Stimulated activated CD4-positive, alpha-beta T cell treated with anti-CD3 and anti-CD28 coated beads, Interleukin-2, amount 100 ng/mL, for 48 hours (primary cell): Measurements from ENCODE around the gene RAB9A.
"Not testable (repeated sequence)": the region's sequence is repeated elsewhere in the genome, so short reads cannot be mapped to it uniquely, and the experiment has no call there.

Source experiments
- DNase-seq, 2 donors: peaks; one replicate each; pipeline ENCODE4 v3.0.0-alpha.2; 2020

Gene RAB9A

DNA sequence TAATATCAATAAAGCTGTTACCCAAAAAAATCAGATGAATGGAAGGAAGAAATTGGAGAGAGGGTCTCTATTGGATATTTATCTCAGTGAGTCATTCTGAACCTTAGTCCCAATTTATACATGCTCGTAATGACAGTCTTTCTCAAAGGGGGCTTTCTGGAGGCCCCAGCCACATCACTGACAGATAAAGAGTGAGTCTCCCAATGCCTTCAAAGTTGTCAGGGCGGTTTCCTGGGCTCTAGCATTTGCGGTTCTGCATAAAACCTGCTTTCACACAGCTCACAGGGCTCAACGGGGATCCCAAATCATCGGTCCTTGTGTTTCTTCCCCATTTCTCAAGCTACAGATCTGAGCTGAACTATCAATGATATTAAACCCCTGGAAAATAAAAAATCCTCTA is 18.7 kb upstream of the RAB9A start:
- DNase-seq: no peak

DNA sequence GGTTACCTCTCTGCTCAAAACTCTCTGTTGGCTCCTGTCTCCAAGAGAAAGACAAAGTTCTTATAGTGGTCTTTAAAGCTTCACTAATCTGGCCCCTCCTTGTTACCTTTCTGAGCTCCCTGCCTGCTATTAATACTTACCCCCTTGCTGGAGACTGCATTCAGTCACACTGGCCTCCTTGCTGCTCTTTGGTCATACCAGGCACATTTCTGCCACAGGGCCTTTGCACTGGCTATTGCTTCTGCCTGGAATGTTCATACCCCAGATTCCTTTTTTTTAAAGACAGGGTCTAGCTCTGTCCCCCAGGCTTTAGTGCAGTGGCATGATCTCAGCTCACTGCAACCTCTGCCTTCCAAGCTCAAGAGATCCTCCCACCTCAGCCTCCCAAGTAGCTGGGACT is 15.9 kb upstream of the RAB9A start:
- no peak for DNase-seq

DNA sequence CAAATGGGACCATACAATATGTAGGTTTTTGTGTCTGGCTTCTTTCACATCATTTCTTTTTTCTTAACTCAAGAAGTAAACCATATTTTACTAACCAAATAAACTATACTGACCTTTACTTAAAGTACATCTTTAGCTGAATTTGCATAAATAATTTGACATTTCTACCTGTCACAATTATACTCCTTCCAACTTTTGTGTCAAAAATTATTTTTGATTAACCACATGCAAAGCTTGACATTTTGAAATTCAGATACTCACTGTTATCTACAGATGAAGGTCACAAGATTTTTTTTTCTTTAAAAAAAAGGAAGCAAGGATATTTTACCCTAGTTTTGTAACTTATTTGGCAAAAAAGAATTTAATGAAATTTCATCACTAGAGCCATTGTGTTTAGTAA is 12.0 kb upstream of the RAB9A start:
- no peak for DNase-seq

DNA sequence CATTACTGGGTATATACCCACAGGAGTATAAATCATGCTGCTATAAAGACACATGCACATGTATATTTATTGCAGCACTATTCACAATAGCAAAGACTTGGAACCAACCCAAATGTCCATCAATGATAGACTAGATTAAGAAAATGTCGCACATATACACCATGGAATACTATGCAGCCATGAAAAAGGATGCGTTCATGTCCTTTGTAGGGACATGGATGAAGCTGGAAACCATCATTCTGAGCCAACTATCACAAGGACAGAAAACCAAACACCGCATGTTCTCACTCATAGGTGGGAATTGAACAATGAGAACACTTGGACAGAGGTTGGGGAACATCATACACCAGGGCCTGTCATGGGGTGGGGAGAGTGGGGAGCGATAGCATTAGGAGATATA is 9.2 kb upstream of the RAB9A start:
- DNase-seq: not testable (repeated sequence)

DNA sequence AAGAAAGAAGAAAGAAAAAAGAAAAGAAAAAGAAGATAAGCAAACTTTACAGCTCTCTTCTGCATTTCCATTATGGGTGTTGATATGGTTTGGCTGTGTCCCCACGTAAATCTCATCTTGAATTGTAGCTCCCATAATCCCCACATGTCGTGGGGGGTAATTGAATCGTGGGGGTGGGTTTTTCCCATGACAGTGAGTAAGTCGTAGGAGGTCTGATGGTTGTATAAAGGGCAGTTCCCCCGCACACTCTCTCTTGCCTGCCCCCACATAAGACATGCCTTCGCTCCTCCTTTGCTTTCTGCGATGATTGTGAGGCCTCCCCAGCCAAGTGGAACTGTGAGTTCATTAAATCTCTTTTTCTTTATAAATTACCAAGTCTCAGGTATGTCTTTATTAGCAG is 7.3 kb upstream of the RAB9A start:
- DNase-seq: no peak

DNA sequence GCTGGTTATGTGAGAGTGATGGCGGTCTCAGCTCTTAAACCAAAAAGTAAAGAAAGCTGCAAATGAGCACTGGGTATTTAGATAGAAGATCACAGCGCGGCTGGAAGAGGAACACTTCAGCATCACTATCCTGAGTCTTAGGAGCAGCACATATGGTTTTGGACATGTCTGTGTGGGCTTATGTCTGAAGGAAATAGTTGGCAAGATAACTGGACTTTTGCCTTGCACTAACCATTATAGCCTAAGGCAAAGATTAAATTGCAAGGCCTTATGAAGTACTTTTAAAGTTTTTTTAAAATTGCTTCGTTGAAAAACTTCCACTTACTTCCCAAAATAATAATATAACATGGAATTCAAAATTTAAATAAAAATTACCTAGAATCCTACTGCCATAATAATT is 4.6 kb upstream of the RAB9A start:
- DNase-seq: no peak

DNA sequence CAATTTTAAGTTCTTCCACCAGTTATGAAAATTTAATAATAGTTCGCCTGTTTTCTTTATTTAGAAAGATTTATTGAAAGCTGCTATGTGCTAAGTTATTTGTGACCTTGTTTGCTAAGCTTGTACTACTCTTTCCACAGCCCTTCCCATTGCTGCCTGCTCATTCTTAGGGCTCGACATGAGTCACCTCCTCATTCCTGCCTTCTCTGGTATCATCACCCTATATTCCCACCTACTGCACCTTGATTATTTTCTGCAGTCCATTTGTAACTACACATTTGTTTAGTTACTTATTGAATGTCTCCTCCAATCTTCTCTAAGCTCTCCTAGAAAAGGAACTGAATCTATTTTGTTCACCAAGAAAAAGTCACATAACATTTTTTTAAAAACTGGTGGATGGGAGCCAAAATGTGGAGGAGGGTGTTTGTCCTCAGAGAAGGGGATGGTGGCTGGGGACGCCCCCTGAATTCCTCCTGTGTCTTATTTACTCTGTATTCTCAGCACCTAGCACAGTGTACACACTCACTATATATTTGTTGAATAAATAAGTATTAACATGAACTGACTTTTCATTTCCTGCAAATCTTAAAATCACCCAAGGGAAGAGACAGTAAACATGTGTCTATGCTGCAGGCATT is 3.7 kb upstream of the RAB9A start:
- DNase-seq: no peak

DNA sequence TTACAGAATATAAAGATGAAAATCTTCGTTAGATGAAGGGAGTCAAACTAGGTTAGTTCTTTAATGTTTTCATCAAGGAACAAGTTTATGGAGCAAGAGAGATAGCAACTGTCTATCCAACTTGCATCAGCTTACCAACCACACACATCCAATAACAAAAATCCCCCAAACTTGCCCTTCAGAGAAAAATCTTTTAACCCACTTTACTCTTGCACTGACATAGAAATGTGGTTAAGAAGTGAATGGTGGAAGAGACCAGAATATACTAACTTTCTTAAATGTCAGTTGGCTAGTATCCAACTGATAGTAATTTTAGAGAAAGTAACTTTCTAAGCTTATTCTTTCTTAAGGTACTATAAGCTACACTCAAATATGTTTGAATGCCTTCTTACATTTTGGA is 1.7 kb upstream of the RAB9A start:
- DNase-seq: no peak

DNA sequence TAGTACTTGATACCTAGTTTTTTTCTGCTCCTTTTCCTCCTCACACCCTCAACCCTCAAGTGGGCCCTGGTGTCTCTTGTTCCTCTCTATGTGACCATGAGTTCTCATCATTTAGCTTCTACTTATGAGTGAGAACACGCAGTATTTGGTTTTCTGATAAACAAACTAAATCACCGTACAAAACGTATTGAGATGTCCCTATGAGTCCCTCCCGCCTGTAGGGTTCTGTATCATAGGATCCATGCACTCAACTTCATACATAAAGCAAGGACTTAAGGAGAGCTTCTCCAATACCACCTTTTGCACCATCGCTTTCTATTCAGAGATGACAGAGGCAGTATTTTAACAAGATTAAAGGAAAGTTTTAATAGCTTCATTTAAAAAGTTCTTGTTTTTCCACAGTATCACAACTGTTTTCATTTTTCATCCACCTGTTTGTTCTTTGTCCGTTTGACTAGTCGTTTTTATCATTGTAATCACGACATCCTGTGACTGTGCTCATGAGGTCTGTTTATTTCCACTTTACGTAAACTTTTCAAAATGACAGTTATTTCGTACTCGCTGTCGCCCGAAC is 457 bp upstream of the RAB9A start:
- DNase-seq: no peak

DNA sequence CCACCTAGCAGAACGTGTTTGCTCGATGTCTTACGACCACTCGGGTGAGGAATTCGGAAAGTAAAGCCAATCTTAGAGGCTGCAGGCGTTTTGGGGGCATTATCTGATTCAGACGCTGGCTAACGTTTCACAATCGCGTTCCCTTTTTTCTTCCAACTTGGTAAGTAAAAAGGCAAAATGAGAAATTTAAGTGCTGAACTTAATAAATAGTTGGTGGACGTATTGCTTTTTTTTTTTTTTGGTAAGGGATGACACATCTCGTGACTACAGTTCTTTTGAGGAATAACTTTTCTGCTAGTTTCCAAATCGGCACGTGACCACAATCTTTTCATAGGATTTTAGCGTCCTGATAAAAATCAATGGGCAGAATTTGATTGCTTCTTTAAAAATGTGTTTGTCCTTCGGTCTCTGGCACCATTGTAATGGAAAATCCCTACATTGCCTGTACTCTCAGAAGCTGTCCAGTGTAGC is 848 bp downstream of the RAB9A start:
- DNase-seq: no peak

DNA sequence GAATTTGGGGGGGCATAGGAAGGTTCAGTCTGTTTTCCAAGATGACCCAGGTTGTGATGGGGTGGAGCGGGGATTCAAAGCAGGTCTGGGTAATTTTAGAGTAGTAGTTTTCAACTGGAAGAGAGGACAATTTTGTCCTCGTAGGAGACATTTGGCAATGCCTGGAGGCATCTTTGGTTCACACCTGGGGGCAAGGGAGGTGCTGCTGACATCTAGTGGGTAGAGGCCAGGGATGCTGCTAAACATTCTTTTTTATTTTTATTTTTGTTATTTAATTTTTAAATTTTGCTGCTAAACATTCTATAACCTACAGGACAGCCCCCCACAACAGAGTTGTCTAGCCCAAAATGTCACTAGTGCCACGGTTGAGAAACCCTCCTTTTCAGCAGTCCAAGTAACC is 1.9 kb downstream of the RAB9A start:
- DNase-seq: no peak

DNA sequence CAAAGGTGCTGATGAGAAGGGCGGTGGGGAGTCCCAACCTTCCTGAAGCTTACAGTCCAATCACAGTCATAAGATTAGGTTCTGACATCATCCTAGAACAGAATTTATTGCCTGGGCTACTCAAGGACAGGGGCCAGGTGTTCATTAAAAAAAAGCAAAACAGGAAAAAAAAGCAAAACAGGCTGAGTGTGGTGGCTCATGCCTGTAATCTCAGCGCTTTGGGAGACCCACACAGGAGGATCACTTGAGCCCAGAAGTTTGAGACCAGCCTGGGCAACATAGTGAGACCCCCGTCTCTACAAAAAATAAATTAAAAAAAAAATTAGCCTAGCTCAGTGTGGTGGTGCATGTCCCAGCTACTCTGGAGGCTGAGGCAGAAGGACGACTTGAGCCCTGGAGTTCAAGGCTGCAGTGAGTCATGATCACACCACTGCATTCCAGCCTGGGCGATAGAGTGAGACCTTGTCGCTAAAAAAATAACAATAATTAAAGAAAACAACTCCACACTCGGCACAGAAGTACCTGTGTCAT is 3.0 kb downstream of the RAB9A start:
- DNase-seq: no peak

DNA sequence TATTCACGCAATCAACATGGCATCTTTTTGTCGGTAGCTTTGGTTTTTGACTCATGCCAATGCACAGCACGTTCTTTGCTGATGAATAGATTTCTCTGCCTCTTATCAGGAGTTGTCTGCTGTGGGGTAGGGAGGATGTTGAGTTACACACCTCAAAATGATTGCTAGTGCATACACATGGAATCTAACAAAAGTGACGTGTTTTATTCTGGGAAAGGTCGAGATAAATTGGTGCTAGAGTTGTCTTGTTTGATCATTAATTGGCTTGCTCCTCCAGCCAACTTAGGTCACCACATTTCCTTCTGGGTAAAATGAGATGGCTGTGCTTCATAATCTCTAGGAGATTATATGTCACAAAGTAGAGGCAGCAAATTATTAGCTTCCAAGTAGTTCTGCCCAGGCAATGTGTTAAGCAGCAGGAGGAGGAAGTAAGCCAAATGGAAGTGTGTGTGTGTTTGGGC is 3.9 kb downstream of the RAB9A start:
- DNase-seq: no peak

DNA sequence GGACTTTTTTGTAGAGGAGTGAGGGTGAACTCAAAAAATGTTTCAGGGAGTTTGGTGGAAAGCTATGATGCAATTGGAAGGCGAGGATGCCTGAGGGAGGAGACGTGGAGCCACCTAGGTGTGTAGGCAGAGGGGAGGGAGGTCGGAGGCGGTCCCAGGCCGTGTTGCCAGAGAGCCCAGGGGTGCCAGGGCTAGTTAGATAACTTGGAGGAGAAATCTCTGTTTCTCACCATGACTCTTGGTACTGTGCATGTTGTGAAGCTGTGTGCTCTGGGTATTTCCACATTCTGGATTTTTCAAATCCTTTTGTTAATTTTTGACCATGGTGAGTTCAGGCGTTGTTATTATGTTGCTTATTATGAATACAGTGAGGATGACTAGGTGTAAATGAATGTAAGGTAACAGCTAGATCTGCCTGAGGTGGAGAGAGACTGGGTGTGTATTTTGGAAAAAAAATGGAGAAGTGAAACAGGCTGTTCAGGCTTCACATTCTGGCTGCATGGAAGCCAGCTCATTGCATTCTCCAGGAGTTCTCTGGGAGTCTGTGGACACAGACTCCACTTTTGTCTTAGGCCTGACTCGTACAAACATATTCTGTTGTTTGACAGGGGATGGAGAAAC is 4.5 kb downstream of the RAB9A start:
- no peak for DNase-seq

DNA sequence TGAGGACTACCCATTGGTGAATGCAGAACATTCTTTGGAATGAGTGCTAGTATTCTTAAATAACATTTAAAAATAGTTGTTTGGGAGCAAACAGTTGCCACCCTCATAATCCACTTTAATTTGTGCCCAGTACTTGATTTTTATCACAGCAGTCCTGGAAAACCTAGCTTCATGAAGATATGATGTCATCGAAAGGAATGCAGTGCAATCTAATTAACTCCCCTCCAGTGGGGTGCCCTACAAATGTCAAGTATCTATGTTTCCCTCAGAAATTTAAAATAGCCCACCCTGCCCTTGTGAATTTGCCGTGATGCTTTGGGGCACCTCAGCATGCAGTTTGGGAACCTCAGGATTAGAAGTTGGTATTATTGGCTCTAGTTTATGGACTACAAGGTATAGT is 5.4 kb downstream of the RAB9A start:
- no peak for DNase-seq

DNA sequence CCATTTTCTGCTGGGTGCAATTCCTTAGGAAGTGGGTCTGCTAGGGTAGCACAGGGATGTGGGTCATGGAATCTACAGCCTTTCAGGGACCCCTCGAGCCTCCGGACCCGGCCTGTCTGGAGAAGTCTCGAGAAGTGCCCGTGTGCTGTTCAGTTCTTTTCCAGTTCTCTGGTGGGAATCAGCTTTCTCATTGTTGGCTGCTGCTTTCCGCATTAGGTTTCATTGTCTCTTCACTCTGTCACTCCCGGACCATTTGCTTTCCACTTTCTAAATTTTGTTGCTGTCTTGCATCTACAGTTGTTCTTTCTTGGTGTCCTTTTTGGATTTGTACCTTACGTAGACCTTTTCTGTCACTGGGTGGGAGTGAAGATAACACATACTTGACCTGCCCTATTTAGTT is 6.1 kb downstream of the RAB9A start:
- DNase-seq: no peak

DNA sequence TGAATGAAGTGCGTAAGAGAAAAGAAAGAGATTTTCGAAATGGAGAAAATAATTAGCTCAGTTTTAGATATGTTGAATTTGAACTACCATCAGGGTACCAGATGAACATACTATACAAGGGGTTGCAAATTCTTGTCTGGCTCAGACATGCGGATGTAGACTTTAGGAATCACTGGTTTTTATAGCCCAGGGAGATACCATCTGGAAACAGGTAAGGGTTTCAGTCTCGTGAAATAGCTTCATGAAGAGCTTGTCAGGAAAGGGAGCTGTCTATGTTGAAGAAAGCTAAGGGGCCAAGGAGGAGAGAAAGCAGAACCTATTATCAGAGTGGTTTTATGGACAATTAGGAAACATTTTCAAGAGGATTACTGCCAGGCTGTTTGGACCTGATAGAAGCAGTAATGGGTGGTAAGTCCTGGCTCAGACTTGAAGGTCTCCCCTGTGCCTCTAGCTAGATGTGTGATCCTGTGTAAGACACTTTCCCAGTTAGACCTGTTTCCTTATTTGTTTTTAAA is 6.7 kb downstream of the RAB9A start:
- no peak for DNase-seq

DNA sequence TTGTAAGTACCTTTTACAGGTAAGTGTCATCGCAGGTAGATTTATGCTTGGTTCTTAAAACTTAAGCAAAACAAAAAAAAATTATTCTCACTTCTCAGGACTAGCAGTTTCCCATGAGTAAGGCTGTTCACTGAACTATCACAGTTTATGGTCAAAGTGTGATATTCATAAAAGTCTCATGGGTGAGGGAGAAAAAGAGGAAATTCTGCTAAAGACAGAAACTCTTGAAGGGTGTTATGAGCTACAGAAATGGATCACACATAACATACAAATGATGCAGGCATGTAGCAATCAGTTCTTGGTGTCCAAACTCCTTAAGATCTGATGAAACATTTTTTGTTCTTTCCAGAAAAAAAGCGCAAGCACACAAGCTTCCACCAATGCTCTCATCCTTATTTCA is 8.5 kb downstream of the RAB9A start:
- DNase-seq: no peak

DNA sequence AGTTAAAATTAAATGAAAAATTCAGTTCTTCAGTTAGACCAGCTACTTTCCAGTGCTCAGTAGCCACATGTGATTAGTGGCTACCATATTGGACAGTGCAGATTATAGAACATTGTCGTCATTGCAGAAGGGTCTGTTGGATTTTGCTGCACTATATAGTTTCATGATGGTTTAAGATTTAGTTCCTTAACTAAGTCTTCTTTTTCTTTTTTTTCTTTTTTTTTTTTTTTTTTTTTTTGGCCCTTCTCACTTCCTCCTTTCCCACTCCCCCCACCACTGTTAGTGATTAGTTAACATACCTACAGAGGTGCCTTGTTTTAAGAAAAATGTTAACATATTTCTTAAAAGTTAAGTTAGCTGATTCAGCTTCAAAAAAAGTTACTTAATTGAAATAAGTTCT is 9.0 kb downstream of the RAB9A start:
- DNase-seq: no peak

DNA sequence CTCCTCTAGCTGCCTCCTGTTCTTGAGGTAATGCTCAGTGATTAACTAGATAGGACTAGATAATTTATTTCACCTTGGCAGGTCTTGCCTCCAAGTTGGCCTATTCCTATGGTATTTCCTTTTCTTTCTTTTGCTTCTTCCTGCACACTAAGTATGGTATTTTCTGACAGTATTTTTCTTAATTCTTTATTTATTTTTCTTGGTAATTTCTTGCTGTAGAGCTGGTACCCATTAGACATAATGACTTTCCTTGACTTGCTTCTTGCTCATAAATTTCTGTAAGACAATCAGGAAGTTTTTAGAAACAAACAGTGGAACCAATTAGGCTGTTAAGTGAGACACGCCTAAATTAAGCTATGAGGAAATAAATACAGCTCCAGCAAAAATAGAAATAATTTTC is 9.5 kb downstream of the RAB9A start:
- no peak for DNase-seq

DNA sequence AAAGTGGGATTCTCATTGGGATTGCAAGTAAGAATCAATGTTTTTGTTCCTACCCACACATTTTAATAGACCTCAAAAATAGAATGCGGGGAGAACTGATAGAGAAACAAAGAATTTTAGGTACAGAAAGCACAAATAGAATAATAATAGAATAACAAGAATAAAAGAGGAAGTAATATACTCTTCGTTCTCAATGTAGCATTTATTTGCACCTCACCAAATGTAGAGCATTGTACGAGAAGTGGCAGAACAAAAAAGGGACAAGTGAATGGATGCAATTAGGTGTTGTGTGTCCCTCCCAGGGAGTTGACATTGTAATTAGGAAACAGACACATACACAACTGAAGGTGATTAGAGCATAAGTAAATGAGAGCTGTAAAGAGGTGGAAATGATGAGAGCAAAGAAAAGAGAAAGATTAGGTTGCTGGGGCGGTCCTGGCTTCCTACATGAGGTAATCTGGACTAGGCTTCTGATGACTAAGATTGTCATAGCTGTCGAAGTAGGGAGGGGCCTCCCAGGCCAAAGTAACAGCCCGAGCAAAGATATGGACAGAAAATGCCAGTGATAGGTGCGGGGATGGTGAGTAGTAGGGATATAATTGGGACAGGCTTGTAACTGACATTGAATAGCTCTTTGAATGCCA is 10.4 kb downstream of the RAB9A start:
- no peak for DNase-seq

DNA sequence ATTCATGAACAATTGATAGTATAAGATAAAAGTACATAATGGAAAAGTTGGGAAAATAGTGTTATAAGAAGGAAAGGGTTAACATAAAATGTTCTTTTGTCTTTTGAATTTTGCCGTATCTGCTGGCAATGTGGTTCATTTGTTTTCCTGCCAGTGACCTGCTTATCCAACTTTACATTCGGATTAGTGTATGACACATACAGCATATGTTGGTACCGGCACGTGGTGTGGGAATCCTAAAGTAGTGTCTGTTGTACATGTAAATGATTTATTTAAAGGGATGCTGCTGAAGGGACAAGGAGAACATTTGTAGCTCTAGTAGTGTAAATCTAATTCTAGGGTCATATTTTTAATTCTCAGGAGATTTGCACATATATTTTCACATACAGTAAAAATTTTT is 11.5 kb downstream of the RAB9A start:
- DNase-seq: no peak

DNA sequence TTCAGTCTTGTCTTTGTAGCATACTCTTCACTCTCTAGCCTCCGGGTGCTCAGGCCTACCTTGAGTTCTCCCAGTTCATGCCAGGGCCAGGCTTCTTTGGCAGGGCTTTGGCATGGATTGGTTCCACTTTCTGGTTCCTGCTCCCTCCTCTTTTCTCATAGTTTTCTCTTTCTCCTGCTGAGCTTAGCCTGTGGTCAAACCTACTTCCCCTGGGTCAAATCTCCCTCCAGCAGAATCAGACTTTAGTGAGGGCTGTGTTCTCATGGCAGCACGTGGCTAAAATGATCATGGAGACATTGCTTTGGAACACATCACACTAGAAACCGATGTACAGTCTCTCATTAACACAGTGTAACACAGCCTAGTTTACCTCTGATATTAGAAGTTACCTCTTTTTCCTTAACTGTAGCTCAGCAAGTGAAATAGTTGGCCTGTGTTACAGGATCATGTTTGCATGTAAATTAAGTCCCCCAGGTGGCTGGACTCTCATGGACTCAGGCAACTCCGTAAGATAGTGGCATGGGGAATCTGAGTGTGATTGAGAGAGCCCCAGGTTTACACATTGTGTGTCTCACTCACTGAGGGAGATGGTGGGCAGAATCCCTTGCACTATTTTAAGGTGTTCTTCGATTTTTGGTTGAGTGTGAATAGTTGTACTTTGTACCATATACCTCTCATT is 13.3 kb downstream of the RAB9A start:
- DNase-seq: no peak
